Measurements from ENCODE around the gene SF3A2. TPM values are rescaled to one million over a fixed set of nuclear protein-coding genes. Genes with fewer than 3 reads are reported as not detected.
A peak's percentile ranks its signal among the peaks of the same experiment; 100 is the strongest.

The SF3A2 gene
- total and polyA plus RNA-seq, 10 donors, result 28.5 to 79.7 (median 45.0) TPM

DNA sequence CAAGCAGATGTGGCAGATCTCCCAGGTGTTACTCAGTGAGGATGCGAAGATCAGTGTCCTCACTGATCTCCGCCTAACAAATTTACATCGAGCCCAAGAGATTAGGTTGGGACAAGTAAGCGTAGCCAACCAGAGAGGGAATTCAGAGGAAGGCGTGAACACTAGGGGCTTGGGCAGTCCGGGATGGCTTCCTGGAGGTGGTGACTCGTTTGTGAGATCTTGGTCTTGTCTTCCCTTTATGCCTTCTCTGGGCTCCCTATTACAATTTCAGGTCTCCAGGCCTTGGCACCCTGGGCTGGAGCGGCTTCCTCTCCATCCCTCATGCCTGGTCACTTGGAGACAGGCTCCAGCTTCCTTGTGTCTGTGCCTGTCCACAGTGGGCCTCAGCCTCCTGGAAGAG lies 6.2 kb downstream of the SF3A2 start:
- DNase-seq, result no peak
- TF ChIP-seq POLR2A (IDR thresholded peaks at IDR 0.05) (no peak), POLR2AphosphoS5 (IDR thresholded peaks at IDR 0.05) (no peak)
- TF ChIP-seq, protein P1, sequence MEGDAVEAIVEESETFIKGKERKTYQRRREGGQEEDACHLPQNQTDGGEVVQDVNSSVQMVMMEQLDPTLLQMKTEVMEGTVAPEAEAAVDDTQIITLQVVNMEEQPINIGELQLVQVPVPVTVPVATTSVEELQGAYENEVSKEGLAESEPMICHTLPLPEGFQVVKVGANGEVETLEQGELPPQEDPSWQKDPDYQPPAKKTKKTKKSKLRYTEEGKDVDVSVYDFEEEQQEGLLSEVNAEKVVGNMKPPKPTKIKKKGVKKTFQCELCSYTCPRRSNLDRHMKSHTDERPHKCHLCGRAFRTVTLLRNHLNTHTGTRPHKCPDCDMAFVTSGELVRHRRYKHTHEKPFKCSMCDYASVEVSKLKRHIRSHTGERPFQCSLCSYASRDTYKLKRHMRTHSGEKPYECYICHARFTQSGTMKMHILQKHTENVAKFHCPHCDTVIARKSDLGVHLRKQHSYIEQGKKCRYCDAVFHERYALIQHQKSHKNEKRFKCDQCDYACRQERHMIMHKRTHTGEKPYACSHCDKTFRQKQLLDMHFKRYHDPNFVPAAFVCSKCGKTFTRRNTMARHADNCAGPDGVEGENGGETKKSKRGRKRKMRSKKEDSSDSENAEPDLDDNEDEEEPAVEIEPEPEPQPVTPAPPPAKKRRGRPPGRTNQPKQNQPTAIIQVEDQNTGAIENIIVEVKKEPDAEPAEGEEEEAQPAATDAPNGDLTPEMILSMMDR (IDR thresholded peaks at IDR 0.05 in 8 of 11, conservative IDR thresholded peaks at IDR 0.05 in 3 of 11), result no peak
- Histone ChIP-seq H3K4me1 (peaks cover 50 to 80% (median 60%) of the 10 kb centered on the region in 6 donors), H3K27me3 (replicated peaks in 1 of 7) (no peaks in the 10 kb centered on the region), H3K36me3 (peaks cover 12 to 70% (median 50%) of the 10 kb centered on the region in 6 donors), H3K4me3 (no peak overlapping the region), H3K27ac (peak overlapping the region in 3 of 8 donors; percentile 96 to 100 (median 98)), H3K9me3 (no peaks in the 10 kb centered on the region)
- 83 to 93% (median 89%) methylated on average over 8 of the region's 8 CpGs for WGBS, 5 donors
- intact Hi-C loops (cut with DNase I; ENCODE audit: low total_unique reads), result no loop called here

DNA sequence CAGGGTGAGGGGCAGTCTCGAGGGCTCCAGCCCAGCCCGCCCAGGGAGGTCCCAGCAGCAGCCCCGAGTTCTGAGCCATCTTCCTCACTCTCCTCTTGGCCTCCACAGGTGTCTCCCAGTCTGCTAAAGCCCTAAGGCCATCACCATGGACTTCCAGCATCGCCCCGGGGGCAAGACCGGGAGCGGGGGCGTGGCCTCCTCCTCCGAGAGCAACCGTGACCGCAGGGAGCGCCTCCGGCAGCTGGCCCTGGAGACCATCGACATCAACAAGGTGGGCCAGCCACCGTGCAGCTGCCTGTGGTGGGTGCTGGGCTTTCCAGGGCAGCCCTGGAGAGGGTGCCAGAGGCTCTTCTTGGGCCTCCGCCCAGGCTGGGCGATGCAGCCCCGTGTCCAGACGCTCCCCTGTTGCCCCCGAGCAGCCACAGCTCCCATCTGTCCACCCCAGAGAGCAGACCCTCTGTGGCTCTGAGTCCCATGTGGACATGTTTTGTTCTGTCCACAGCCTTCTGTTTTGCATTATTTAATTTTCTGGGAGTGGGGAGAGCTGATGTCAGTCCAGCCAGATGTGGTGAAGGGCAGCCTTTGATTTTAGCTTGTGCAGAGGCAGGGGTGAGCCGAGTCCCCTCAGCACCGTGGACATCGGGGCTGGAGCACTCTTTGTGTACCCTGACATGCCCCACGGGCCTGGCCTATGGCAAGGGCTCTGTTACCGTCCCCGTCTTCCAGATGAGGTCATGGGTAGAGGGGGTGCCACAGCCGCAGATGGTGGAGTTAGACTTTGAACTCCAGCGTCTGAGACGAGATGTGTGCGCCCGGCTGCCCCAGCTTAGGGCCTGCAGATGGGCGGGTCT lies 6.9 kb downstream of the SF3A2 start:
- Histone ChIP-seq H3K27ac (peak overlapping the region in 1 of 8 donors; percentile 96), H3K4me3 (no peak overlapping the region), H3K9me3 (no peaks in the 10 kb centered on the region), H3K4me1 (peaks cover 43 to 73% (median 53%) of the 10 kb centered on the region in 6 donors), H3K36me3 (peaks cover 12 to 77% (median 54%) of the 10 kb centered on the region in 6 donors), H3K27me3 (replicated peaks in 1 of 7) (no peaks in the 10 kb centered on the region)
- DNase-seq, result no peak
- TF ChIP-seq POLR2AphosphoS5 (IDR thresholded peaks at IDR 0.05), result no peak
- intact Hi-C loops (cut with DNase I; ENCODE audit: low total_unique reads), result no loop called here
- WGBS, 5 donors, result 87 to 93% (median 90%) methylated on average over 13 to 32 of the region's 32 CpGs

DNA sequence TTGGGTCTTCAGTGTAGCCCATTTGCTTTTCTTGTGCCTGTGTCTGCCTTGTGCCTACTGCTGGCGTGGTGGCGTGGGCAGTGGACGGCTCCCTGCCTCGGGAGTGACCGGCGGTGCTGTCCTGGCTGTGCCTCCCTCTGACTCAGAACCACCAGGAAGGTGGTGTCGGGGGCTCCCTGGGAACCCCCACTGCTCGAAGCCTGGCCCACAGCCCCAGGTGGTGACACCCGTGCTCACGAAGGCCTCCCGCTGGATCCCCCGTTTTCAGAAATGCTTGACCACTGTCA lies 7.4 kb downstream of the SF3A2 start:
- no peak for DNase-seq
- TF ChIP-seq POLR2AphosphoS5 (IDR thresholded peaks at IDR 0.05) (no peak), POLR2A (IDR thresholded peaks at IDR 0.05) (no peak)
- TF ChIP-seq, protein P1 (IDR thresholded peaks at IDR 0.05 in 8 of 11, conservative IDR thresholded peaks at IDR 0.05 in 3 of 11), result no peak
- Histone ChIP-seq H3K27me3 (replicated peaks in 1 of 7) (no peaks in the 10 kb centered on the region), H3K9me3 (no peaks in the 10 kb centered on the region), H3K36me3 (peaks cover 12 to 83% (median 57%) of the 10 kb centered on the region in 6 donors), H3K27ac (no peak overlapping the region), H3K4me1 (peaks cover 39 to 70% (median 48%) of the 10 kb centered on the region in 6 donors), H3K4me3 (no peak overlapping the region)
- 86 to 97% (median 94%) methylated on average over 6 to 12 of the region's 12 CpGs for WGBS, 5 donors
- intact Hi-C loops (cut with DNase I; ENCODE audit: low total_unique reads), result no loop called here

DNA sequence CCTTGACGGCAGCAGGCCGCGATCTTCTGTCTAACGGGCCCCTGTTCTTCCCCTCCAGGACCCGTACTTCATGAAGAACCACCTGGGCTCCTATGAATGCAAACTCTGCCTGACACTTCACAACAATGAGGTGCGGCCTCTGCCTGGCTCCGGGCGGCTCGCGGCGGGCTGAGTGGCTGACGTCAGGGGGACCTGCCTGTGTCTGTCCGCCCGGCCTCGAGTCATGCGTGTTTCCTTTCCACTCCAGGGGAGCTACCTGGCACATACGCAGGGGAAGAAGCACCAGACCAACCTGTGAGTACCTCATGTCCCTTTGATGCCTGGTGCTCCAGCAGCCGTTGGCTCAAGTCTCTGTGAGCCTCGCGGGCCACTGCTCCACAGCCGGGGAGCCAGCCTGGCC lies 7.9 kb downstream of the SF3A2 start:
- Histone ChIP-seq H3K9me3 (no peaks in the 10 kb centered on the region), H3K27me3 (replicated peaks in 1 of 7) (peaks cover 0 to 4% (median 3%) of the 10 kb centered on the region in 7 donors), H3K4me1 (peaks cover 35 to 70% (median 45%) of the 10 kb centered on the region in 6 donors), H3K36me3 (peaks cover 12 to 87% (median 57%) of the 10 kb centered on the region in 6 donors), H3K27ac (no peak overlapping the region), H3K4me3 (no peak overlapping the region)
- no peak for DNase-seq
- intact Hi-C loops (cut with DNase I; ENCODE audit: low total_unique reads), result no loop called here
- 89 to 94% (median 93%) methylated on average over 11 to 21 of the region's 21 CpGs for WGBS, 5 donors
- TF ChIP-seq, protein P1 (IDR thresholded peaks at IDR 0.05 in 8 of 11, conservative IDR thresholded peaks at IDR 0.05 in 3 of 11), result no peak
- TF ChIP-seq POLR2A (IDR thresholded peaks at IDR 0.05) (no peak), POLR2AphosphoS5 (IDR thresholded peaks at IDR 0.05) (no peak)
